Panc1 (cell line): ENCODE measurements around the gene PRPF18. TPM values are rescaled to one million over a fixed set of nuclear protein-coding genes. Genes with fewer than 3 reads are reported as not detected.

Experiments used
- ATAC-seq: fragments of 200-7000 bp; cut with Tn5 transposase; 2 replicates; pipeline ENCODE4 v1.9.1; 2020; ENCODE audit warnings: mild to moderate bottlenecking, moderate library complexity
- BruUV-seq: library from RNA; stranded (reverse); fragments of 400-500 nt; replicated peaks from 2 replicates; lab custom pipeline; 2021; lab: Mats Ljungman, UMichigan
- CTCF ChIA-PET: fragments of 300-600 bp; sonication (Branson Sonifier 250); formaldehyde crosslinking; loops from one replicate; lab custom pipeline; 2022; ENCODE audit warnings: antibody characterized with exemption; lab: Charles Lee
- POLR2A ChIA-PET: fragments of 300-600 bp; sonication (Branson Sonifier 250); formaldehyde crosslinking; loops from one replicate; lab custom pipeline; 2022; ENCODE audit warnings: antibody characterized with exemption; lab: Charles Lee
- DNase-seq: peaks from one replicate; pipeline ENCODE4 v3.0.0-alpha.2; 2010; ENCODE audit warnings: low read depth, low spot score
- H3K27ac ChIP-seq: 2 replicates; pipeline ENCODE4 v1.5.1; 2011; ENCODE audit warnings: mild to moderate bottlenecking, low read length, inconsistent platforms
- H3K27me3 ChIP-seq: fragments of 200-500 bp; sonication (Bioruptor generic); 2 replicates; pipeline ENCODE4 v1.6.0; 2014; ENCODE audit warnings: low read length, inconsistent platforms; ENCODE audit not compliant: control insufficient read depth, insufficient read depth
- H3K36me3 ChIP-seq: fragments of 200-500 bp; sonication (Bioruptor generic); 2 replicates; pipeline ENCODE4 v1.5.1; 2014; ENCODE audit warnings: inconsistent platforms, mild to moderate bottlenecking, low read length, moderate library complexity; ENCODE audit not compliant: control insufficient read depth, insufficient read depth
- H3K4me1 ChIP-seq: 2 replicates; pipeline ENCODE4 v1.5.1; 2011; ENCODE audit warnings: inconsistent platforms, mild to moderate bottlenecking, low read length, moderate library complexity; ENCODE audit not compliant: control insufficient read depth, insufficient read depth
- H3K4me3 ChIP-seq, 2 experiments: 2 replicates each; pipeline ENCODE4 v1.5.1; 2011 to 2012; ENCODE audit warnings: low read depth in 2 of 2, low read length in 2 of 2, mild to moderate bottlenecking in 2 of 2, inconsistent platforms in 1 of 2, moderate library complexity in 1 of 2
- H3K9me3 ChIP-seq: fragments of 200-500 bp; sonication (Bioruptor generic); 2 replicates; pipeline ENCODE4 v1.5.1; 2014; ENCODE audit warnings: low read depth, mild to moderate bottlenecking, inconsistent platforms, low read length, moderate library complexity; ENCODE audit not compliant: control insufficient read depth, insufficient read depth
- CTCF ChIP-seq: fragments of 450-650 bp; IDR thresholded peaks from 2 replicates; pipeline ENCODE4 v1.5.1; 2017; ENCODE audit warnings: mild to moderate bottlenecking
- POLR2AphosphoS5 ChIP-seq: IDR thresholded peaks from 2 replicates; pipeline ENCODE4 v1.6.1; 2012; ENCODE audit warnings: mild to moderate bottlenecking, low read depth, low read length, moderate library complexity
- REST ChIP-seq, 2 experiments: IDR thresholded peaks; 2 replicates each; pipeline ENCODE4 v1.6.1; 2011 to 2012; ENCODE audit warnings: low read depth in 2 of 2, control low read depth in 1 of 2, low read length in 1 of 2, mild to moderate bottlenecking in 1 of 2, moderate library complexity in 1 of 2; ENCODE audit not compliant: insufficient read depth in 1 of 2
- SIN3A ChIP-seq: IDR thresholded peaks from 2 replicates; pipeline ENCODE4 v1.6.1; 2012; ENCODE audit warnings: low read depth, mild to moderate bottlenecking, low read length, moderate library complexity, borderline replicate concordance; ENCODE audit not compliant: insufficient read depth
- TCF7L2 ChIP-seq: IDR thresholded peaks from 2 replicates; pipeline ENCODE4 v1.6.1; 2011; ENCODE audit warnings: mild to moderate bottlenecking, low read depth, low read length, inconsistent platforms
- in situ Hi-C: cut with HindIII; loops from 2 replicates; pipeline ENCODE4 v1.10.0; 2016; ENCODE audit warnings: low sequenced_read_pairs, low pct_unique_long_range_greater_than_20kb
- intact Hi-C: fragments of 100-400 bp; cut with micrococcal nuclease; formaldehyde crosslinking; loops from one replicate; pipeline ENCODE4 v1.10.0; 2022; ENCODE audit not compliant: unreplicated experiment
- total RNA-seq: library from RNA; stranded (reverse); gene quantifications from one replicate; pipeline ENCODE4 v1.2.1, GENCODE V29; 2021; ENCODE audit not compliant: unreplicated experiment

Gene PRPF18
- total RNA-seq, 1 experiment from 2014 or later: 12.0 TPM

- CTCF ChIA-PET: no interaction called here
- H3K36me3 ChIP-seq: no peaks in the 10 kb centered on the region
Measured at GRCh38 chr10:13670311-13670710, 83.5 kb downstream of the PRPF18 start.

GRCh38 chr10:13671904-13672303 is 85.1 kb downstream of the PRPF18 start:
- ChIA-PET CTCF (no interaction called here), POLR2A (no interaction called here)
- intact Hi-C loops (no loop called here), in situ Hi-C loops (no loop called here)
- H3K4me1 ChIP-seq: no peaks in the 10 kb centered on the region
- no TSS peak for BruUV-seq
- TF ChIP-seq POLR2AphosphoS5 (no peak), REST (IDR thresholded peaks at IDR 0.05; ENCODE audit: insufficient read depth in 1 of 2, low read depth in 2 of 2, low read length in 1 of 2) (no peak), SIN3A (no peak), CTCF (no peak), TCF7L2 (no peak)
- no peaks in the 10 kb centered on the region for H3K27me3 ChIP-seq
- no peak for ATAC-seq
- H3K27ac ChIP-seq: no peak overlapping the region
- no peak overlapping the region for H3K4me3 ChIP-seq
- no peak for DNase-seq
- H3K9me3 ChIP-seq: no peaks in the 10 kb centered on the region
- no peaks in the 10 kb centered on the region for H3K36me3 ChIP-seq

More at GRCh38 chr10:13670311-13670710, 83.5 kb downstream of the PRPF18 start:
- no peak for TF ChIP-seq CTCF
- TF ChIP-seq REST (IDR thresholded peaks at IDR 0.05; ENCODE audit: insufficient read depth in 1 of 2, low read depth in 2 of 2, low read length in 1 of 2): no peak
- no peak for TF ChIP-seq SIN3A
- no peak for TF ChIP-seq TCF7L2
- TF ChIP-seq POLR2AphosphoS5: no peak
- Histone ChIP-seq H3K9me3 (no peaks in the 10 kb centered on the region), H3K4me3 (no peak overlapping the region), H3K27me3 (no peaks in the 10 kb centered on the region), H3K4me1 (no peaks in the 10 kb centered on the region), H3K27ac (no peak overlapping the region)
- ATAC-seq: no peak
- POLR2A ChIA-PET: no interaction called here
- intact Hi-C loops (no loop called here), in situ Hi-C loops (no loop called here)
- no peak for DNase-seq
- BruUV-seq: no TSS peak
